ENCODE measurements around the gene SAMD3. TPM values are rescaled to one million over a fixed set of nuclear protein-coding genes. Genes with fewer than 3 reads are reported as not detected.
"Not testable (repeated sequence)": the region's sequence is repeated elsewhere in the genome, so short reads cannot be mapped to it uniquely, and the experiment has no call there.

SAMD3 gene
- total RNA-seq, 2 experiments from 2014 or later: 3.7 to 3.8 TPM

GRCh38 chr6:130187335-130188206 is 35.2 kb downstream of the SAMD3 start:
- Mint-ChIP-seq H3K4me3 (no peak overlapping the region), H3K27me3 (no peaks in the 10 kb centered on the region), H3K4me1 (ENCODE audit: low read depth) (peaks cover 63% of the 10 kb centered on the region), H3K27ac (no peak overlapping the region), H3K36me3 (peaks cover 2% of the 10 kb centered on the region), H3K9me3 (peaks cover under 1% of the 10 kb centered on the region)
- DNase-seq: no peak
- POLR2A ChIA-PET: no interaction called here
- intact Hi-C loops (cut with micrococcal nuclease): loop anchor here (2.0 kb wide), 3 partner anchors 15 to 55 kb away; partner anchors contain the start of gene SAMD3
- CTCF ChIA-PET: interaction anchor here (0.6 to 0.9 kb wide), 3 partner anchors 27 to 476 kb away, joined by 3 read pairs; no protein-coding TSS in a partner anchor

GRCh38 chr6:130185658-130186057 is 37.1 kb downstream of the SAMD3 start:
- ChIA-PET CTCF (interaction anchor here (1.2 kb wide), 1 partner anchor 38 kb away, joined by 3 read pairs; no protein-coding TSS in a partner anchor), POLR2A (no interaction called here)
- Mint-ChIP-seq H3K36me3 (peaks cover 3% of the 10 kb centered on the region), H3K9me3 (no peaks in the 10 kb centered on the region), H3K4me3 (no peak overlapping the region), H3K27me3 (no peaks in the 10 kb centered on the region), H3K27ac (no peak overlapping the region), H3K4me1 (ENCODE audit: low read depth) (peaks cover 56% of the 10 kb centered on the region)
- intact Hi-C loops (cut with micrococcal nuclease): loop anchor here (2.0 kb wide), 3 partner anchors 17 to 53 kb away; partner anchors contain the start of gene SAMD3
- DNase-seq: no peak

- Mint-ChIP-seq H3K27ac (peak overlapping the region; percentile 77), H3K36me3 (peaks cover 5% of the 10 kb centered on the region), H3K4me3 (peak overlapping the region; percentile 52), H3K9me3 (no peaks in the 10 kb centered on the region), H3K4me1 (ENCODE audit: low read depth) (peaks cover 40% of the 10 kb centered on the region), H3K27me3 (no peaks in the 10 kb centered on the region)
- ChIA-PET POLR2A (interaction anchor here (0.6 kb wide), 1 partner anchor 62 kb away, joined by 3 read pairs; no protein-coding TSS in a partner anchor), CTCF (interaction anchor here (0.7 to 1.0 kb wide), 2 partner anchors 98 to 99 kb away, joined by 3 read pairs; no protein-coding TSS in a partner anchor)
- intact Hi-C loops (cut with micrococcal nuclease): loop anchor here (1.0 kb wide), 1 partner anchor 45 kb away; no protein-coding TSS in a partner anchor
- peak; percentile 61 for DNase-seq
Observed at GRCh38 chr6:130183271-130184222, 39.2 kb downstream of the SAMD3 start.

GRCh38 chr6:130182466-130182865 is 40.3 kb downstream of the SAMD3 start:
- Mint-ChIP-seq H3K4me1 (ENCODE audit: low read depth) (peaks cover 32% of the 10 kb centered on the region), H3K27me3 (no peaks in the 10 kb centered on the region), H3K4me3 (no peak overlapping the region), H3K27ac (no peak overlapping the region), H3K36me3 (peaks cover 5% of the 10 kb centered on the region), H3K9me3 (no peaks in the 10 kb centered on the region)
- ChIA-PET CTCF (interaction anchor here (0.7 kb wide), 2 partner anchors 99 to 255 kb away, joined by 3 read pairs; no protein-coding TSS in a partner anchor), POLR2A (interaction anchor here (0.6 kb wide), 1 partner anchor 61 kb away, joined by 3 read pairs; no protein-coding TSS in a partner anchor)
- DNase-seq: no peak
- intact Hi-C loops (cut with micrococcal nuclease): no loop called here

GRCh38 chr6:130178692-130179091 is 44.1 kb downstream of the SAMD3 start:
- intact Hi-C loops (cut with micrococcal nuclease): no loop called here
- H3K27ac Mint-ChIP-seq: no peak overlapping the region
- H3K4me3 Mint-ChIP-seq: no peak overlapping the region

GRCh38 chr6:130176378-130176777 is 46.4 kb downstream of the SAMD3 start:
- Mint-ChIP-seq H3K4me1 (ENCODE audit: low read depth) (peaks cover 10% of the 10 kb centered on the region), H3K27ac (no peak overlapping the region), H3K9me3 (peaks cover 17% of the 10 kb centered on the region), H3K4me3 (no peak overlapping the region), H3K36me3 (peaks cover 20% of the 10 kb centered on the region), H3K27me3 (no peaks in the 10 kb centered on the region)
- POLR2A ChIA-PET: no interaction called here
- no peak for DNase-seq
- intact Hi-C loops (cut with micrococcal nuclease): no loop called here
- CTCF ChIA-PET: interaction anchor here (1.4 kb wide), 1 partner anchor 522 kb away, joined by 3 read pairs; no protein-coding TSS in a partner anchor

More at GRCh38 chr6:130178692-130179091, 44.1 kb downstream of the SAMD3 start:
- ChIA-PET CTCF (no interaction called here), POLR2A (interaction anchor here (0.6 kb wide), 1 partner anchor 39 kb away, joined by 3 read pairs; no protein-coding TSS in a partner anchor)
- no peaks in the 10 kb centered on the region for H3K9me3 Mint-ChIP-seq
- H3K4me1 Mint-ChIP-seq (ENCODE audit: low read depth): peaks cover 15% of the 10 kb centered on the region
- no peak for DNase-seq
- H3K36me3 Mint-ChIP-seq: peaks cover 14% of the 10 kb centered on the region
- H3K27me3 Mint-ChIP-seq: no peaks in the 10 kb centered on the region

GRCh38 chr6:130173377-130174004 is 49.3 kb downstream of the SAMD3 start:
- H3K27ac Mint-ChIP-seq; POLR2A ChIA-PET; H3K27me3 Mint-ChIP-seq; DNase-seq; CTCF ChIA-PET; H3K4me3 Mint-ChIP-seq; intact Hi-C loops (cut with micrococcal nuclease): not testable (repeated sequence)
- peaks cover 10% of the 10 kb centered on the region for H3K4me1 Mint-ChIP-seq (ENCODE audit: low read depth)
- peaks cover 29% of the 10 kb centered on the region for H3K9me3 Mint-ChIP-seq
- H3K36me3 Mint-ChIP-seq: peaks cover 18% of the 10 kb centered on the region

- H3K27ac Mint-ChIP-seq; DNase-seq; intact Hi-C loops (cut with micrococcal nuclease); H3K4me1 Mint-ChIP-seq (ENCODE audit: low read depth); H3K27me3 Mint-ChIP-seq; POLR2A ChIA-PET; H3K4me3 Mint-ChIP-seq; CTCF ChIA-PET: not testable (repeated sequence)
- H3K36me3 Mint-ChIP-seq: peaks cover 16% of the 10 kb centered on the region
- peaks cover 29% of the 10 kb centered on the region for H3K9me3 Mint-ChIP-seq
Observed at GRCh38 chr6:130170160-130170559, 52.6 kb downstream of the SAMD3 start.

- Mint-ChIP-seq H3K9me3 (peaks cover 26% of the 10 kb centered on the region), H3K4me3 (no peak overlapping the region), H3K27ac (no peak overlapping the region), H3K27me3 (no peaks in the 10 kb centered on the region), H3K36me3 (peaks cover 7% of the 10 kb centered on the region), H3K4me1 (ENCODE audit: low read depth) (peaks cover 3% of the 10 kb centered on the region)
- intact Hi-C loops (cut with micrococcal nuclease): no loop called here
- no peak for DNase-seq
- ChIA-PET CTCF (no interaction called here), POLR2A (no interaction called here)
Observed at GRCh38 chr6:130167655-130168054, 55.1 kb downstream of the SAMD3 start.

- no peak for DNase-seq
- Mint-ChIP-seq H3K36me3 (peaks cover 8% of the 10 kb centered on the region), H3K27ac (no peak overlapping the region), H3K27me3 (no peaks in the 10 kb centered on the region), H3K4me1 (ENCODE audit: low read depth) (peaks cover 5% of the 10 kb centered on the region), H3K9me3 (peaks cover 8% of the 10 kb centered on the region), H3K4me3 (no peak overlapping the region)
- intact Hi-C loops (cut with micrococcal nuclease): no loop called here
- CTCF ChIA-PET: no interaction called here
- POLR2A ChIA-PET: no interaction called here
Observed at GRCh38 chr6:130164251-130164650, 58.5 kb downstream of the SAMD3 start.

GRCh38 chr6:130163266-130163665 is 59.5 kb downstream of the SAMD3 start:
- CTCF ChIA-PET: no interaction called here
- H3K4me1 Mint-ChIP-seq (ENCODE audit: low read depth): peaks cover 5% of the 10 kb centered on the region
- POLR2A ChIA-PET: no interaction called here

More at GRCh38 chr6:130163266-130163665, 59.5 kb downstream of the SAMD3 start:
- Mint-ChIP-seq H3K9me3 (peaks cover 14% of the 10 kb centered on the region), H3K27ac (no peak overlapping the region), H3K36me3 (peaks cover 12% of the 10 kb centered on the region), H3K4me3 (no peak overlapping the region), H3K27me3 (no peaks in the 10 kb centered on the region)
- intact Hi-C loops (cut with micrococcal nuclease): no loop called here
- DNase-seq: no peak

Data from activated CD4-positive, alpha-beta memory T cell treated with anti-CD3 and anti-CD28 coated beads for 36 hours (primary cell).